A172 (cell line): ENCODE results near the gene GUK1. TPM values are rescaled to one million over a fixed set of nuclear protein-coding genes. Genes with fewer than 3 reads are reported as not detected.

Source experiments
- DNase-seq: peaks from one replicate; pipeline ENCODE4 v3.0.0-alpha.2; 2015; ENCODE audit warnings: low spot score
- total RNA-seq: library from RNA; depleted of rRNA; stranded (reverse); fragments of >200 nt; shearing (Covaris generic); gene quantifications from 2 replicates; pipeline ENCODE4 v1.2.3, GENCODE V29; 2014

Gene GUK1
- total RNA-seq, 1 experiment from 2014 or later, result 407 TPM

DNA sequence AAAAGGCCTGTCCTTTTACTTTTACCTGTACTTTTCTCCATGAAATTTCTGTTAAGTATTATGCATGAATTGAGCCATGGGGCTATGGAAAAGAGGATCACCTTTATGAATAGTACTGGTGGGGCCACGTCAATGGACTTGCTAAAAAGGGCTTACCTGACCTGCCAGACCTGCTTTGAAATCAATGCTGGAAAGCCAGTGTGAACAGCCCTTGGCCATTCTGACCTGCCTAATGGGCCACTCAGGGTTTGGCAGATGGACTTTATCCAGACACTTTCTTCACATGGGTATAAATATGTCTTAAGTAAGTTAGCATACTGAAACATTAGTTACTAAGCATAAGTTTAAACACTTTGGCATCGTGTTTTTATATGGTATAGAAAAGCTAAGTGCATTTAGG lies 8.3 kb upstream of the GUK1 start:
- DNase-seq, result no peak

DNA sequence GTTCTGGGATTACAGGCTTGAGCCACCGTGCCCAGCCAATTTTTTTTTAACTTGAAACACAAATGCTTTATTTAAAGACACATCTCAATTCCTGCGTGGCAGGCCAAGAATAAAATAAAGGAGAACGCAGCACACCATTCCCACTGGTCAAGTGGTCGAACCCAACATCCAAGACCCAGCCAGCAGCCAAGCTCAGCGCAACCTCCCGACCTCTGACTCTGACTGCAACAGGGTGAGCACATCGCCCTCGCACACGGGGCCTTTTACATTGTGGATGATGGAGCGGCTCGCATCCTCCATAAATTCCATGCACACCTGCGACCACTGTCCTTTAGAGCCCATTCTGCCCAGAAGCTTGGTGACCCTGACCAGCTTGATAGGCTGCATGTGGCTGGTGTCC lies 5.5 kb upstream of the GUK1 start:
- no peak for DNase-seq

DNA sequence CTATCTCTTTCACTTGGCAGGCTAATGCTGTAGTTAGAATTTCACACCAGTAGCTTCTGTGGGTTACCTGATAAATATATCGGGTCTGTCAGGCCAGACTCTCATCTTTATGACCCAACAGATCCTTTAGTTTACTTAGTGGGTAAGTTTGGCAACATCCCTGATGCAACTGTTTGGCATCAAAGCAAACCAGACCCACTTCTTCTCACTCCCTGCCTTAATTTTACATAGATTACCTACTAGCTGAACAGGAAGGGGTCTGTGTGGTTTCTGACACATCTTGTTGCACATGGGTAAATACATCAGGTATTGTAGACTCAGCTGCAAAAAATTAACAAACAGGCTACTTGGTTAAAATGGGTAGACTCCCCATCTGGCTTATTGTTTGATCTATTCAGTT lies 3.2 kb upstream of the GUK1 start:
- no peak for DNase-seq

DNA sequence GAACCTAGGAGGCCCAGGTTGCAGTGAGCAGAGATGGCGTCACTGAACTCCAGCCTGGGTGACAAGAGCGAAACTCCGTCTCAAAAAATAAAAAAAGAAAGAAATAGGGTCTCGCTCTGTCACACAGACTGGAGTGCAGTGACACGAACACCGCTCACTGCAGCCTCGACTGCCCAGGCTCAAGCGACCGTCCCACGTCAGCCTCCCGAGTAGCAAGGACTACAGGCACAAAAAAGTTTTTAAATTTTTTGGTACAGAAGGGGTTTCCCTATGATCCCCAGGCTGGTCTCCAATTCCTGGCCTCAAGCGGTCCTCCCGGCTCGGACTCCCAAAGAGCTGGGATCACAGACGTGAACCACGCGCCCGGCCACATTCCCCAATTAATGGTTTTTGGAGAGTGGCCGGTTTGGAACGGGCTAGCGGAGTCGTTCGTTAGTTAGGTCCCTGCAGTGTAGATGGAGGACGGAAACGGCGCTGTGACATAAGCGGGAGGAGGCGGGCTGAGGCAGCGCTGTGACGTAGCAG lies 611 bp upstream of the GUK1 start:
- no peak for DNase-seq

DNA sequence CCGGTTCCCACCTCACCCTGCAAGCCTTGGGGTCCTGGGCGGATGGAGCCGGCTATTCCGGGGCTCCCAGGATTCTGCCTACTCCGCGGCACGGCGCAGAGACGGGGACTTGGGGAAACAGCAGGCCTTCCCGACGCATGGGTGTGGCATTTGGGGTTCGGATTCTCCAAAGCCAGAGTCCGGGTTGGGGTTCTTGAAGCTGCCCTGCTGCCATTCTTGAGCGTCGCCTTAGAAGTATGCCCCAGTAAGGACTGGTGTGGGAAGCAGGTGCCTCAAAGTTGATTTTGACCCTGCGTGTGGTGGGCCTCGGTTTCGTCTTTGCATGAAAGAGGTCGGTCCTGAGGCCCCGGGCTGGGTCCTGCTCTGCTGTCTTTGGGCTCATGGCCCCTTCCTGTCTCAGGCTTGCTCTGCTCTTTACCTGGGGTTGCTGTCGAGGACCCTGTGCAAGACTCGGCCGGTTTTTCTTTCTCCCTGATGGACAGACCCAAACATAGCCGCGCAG lies 696 bp downstream of the GUK1 start:
- DNase-seq, result no peak

DNA sequence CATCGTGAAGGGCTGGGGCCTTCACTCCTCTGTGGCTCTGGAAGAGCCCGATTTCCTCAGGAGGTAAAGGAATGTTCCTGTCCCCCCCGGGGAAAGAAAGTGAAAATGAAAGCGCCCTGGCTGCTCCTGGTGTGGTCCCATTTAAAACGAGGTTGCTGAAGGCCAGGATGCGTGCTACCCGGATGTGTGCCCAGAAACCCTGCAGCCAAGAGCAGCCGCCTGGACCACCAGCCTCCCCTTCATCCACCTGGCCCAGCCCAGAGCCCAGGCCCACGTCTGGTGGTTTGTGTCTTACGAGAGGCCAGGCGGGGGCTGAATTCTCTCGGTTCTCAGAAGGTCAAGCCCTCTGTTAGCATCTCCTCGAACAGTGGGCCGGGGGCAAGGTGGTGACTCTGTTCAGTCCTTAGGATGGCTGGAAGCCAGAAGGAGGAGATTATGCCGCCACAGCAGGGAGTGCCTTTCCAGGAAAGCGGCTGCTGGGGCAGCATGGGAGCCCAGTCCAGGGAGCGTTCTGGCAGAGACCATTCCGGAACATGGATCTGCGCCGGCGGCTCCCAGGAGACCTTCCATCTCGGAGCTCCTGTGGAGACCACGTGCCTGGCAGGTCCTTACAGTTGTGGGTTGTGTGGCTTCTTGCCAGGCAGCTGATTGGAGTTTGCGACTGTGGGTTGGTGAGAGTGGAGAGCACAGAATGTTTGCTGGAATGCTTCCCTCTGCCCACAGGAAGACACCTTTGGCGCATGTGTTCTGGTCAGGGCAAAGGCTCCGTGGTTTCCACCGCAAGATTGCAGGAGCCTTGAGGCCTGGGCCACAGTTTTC lies 1.4 kb downstream of the GUK1 start:
- DNase-seq, result peak; percentile 90

DNA sequence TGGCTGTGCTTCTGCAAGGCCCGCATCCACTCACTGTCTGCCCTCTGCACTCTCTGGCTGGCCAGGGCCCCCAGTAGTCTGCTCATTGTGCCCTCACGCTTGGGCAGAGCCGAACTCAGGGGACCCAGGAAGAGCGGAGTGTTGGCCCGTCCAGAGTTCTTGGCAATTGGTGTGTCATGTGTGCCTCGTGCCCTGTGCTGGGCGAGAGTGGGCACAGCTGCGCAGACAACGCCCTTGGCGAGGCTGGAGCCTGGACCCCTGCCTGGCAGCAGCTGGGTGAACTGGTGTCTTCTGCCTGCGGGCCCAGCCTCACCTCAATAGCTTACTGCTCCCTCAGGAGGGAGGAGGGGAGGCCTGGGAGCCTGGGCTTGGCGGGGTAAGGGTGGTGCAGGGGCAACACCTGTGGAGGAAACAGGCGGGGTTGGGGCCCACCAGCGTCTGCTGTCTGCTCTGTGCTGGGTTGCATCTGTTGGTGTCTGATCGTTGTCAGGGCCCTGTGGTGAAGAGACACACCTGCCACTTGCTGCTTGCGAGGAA lies 2.1 kb downstream of the GUK1 start:
- no peak for DNase-seq

DNA sequence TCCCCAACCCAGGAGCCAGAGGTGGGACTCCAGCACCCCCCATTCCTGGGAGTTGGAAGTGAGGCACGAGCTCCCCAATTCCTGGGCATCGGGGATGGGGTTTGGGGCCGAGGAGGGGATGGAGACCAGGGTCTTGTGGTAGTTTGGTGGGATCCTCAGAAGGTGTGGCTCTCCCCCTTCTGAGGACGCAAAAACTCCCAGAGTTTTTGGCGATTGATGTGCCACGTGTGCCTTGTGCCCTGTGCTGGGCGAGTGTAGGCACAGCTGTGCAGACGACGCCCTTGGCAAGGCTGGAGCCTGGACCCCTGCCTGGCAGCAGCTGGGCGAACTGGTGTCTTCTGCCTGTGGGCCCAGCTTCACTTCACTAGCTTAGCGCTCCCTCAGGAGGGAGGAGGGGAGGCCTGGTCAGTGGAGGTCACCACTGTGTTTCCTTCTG lies 2.6 kb downstream of the GUK1 start:
- DNase-seq, result no peak

DNA sequence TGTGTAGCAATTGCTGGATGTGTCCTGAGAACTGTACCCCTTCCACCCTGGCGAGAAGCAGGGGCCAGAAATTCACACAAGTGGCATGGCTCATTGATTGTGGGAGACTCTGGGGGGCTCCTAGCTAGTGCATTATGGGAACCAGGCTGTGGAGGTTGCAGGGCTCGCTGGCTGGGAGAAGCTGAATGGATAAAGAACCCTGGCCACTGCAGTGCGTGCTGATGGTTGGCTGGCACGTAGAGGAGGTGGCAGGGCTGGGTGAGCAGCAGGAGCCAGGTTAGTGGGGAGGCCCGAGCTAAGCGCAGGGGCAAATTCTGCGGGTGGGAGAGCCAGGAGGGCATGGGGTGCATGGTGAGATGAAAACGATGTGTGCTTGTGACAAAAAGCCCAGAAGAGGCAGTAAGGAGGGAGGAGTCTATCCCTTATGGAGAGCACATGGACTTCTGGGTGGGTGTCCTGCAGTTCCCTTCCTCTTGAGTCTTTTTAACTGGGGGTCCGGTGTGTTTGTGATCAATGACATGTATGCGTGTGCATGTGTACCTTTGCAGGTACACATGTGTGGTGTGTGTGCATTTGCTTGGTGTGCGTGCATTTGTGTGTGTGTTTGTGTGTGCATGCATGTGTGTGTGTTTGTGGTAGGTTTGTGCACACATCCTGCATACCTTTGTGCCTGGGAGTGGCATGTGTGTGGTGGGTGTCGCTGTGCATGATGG lies 3.6 kb downstream of the GUK1 start:
- DNase-seq, result no peak

DNA sequence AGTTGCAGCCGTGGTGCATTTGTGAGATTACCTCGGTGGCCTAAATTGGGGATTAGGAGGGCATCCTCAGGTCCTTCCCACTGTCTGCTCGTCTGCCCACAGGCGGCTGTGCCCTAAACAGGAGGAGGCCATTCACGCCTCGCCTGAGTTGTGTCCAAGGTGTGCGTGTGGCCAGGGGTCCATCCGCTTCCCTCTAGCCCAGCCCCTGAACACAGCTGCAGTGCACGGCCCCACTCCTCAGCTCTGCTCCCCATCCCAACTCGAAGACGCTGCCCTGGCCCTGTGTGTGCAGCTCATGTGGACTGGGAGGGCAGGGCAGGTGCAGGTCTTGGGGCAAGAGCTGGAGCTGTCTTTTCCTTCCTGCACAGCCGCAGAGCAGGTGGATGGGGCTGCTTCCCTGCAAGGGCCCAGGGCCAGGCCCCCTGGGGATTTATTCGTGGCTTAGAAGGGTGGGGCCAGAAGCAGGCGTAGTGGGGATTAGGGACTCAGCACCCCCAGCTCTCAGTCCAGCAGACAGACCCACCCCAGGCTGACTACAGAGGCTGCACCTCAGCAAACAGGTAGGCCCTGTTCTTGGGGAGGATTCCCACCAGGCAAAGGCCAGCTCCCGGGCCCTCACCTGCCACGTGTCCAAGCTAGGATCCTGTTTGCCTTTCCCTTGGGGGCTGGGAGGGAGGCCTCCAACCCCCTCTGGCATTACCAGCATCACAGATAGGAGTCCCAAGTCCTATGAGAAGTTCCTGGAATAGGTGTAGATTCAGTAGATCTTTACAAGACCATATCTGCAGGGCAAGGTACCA lies 4.3 kb downstream of the GUK1 start:
- no peak for DNase-seq

DNA sequence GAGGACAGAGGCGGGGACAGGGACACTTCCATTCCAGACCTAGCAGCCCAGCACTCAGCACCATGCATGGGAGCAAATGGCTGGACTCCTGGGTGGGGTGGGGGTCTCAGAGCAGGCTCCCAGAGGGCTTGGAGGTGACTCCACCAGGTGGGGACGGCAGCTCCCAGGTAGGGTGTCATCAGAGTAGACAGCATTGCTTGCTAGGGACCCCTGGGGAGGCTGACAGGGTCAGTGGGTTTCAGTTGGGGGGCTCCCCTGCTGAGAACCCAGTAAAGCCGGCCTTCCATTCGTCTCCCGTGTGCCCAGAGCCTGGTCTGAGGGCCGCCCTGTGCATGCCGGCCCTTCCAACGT lies 4.9 kb downstream of the GUK1 start:
- DNase-seq, result no peak

DNA sequence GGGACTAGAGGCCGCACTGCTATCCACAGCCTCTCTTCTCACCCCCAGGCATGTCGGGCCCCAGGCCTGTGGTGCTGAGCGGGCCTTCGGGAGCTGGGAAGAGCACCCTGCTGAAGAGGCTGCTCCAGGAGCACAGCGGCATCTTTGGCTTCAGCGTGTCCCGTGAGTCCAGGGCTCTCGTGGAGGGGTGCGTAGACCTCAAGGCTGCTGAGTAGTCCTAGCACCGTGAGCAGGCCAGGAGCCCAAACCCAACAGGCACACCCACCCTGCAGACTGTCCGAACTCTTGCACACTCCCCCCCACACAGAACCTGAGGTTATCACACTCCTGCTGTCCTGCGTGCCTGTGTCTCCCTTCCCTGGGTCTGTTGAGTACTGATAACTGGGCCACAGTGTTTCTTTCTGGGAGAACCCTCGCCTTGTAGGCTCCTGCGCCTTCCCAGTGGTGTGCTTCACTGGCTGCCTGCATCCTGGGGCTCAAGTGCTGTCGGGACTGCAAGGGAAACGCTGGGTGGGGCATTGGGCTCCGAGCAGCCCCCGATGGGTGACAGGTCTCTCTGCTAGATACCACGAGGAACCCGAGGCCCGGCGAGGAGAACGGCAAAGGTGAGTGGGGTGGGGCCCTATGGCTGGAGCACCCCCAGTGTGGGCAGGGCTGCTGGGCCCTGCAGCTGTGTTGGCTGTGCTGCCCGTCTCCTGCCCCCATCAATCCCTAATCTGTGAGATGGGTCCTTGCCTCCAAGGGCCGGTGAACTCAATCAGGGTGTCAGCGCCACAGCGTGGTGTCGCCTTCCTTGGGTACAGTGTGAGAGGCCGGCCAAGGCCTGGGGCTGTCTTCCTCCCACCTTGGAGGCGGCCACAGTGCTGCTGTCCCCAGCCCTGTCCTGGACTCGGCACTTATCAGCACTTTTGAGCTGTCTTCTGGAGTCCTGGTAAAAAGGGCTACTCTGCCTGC lies 5.7 kb downstream of the GUK1 start:
- no peak for DNase-seq

DNA sequence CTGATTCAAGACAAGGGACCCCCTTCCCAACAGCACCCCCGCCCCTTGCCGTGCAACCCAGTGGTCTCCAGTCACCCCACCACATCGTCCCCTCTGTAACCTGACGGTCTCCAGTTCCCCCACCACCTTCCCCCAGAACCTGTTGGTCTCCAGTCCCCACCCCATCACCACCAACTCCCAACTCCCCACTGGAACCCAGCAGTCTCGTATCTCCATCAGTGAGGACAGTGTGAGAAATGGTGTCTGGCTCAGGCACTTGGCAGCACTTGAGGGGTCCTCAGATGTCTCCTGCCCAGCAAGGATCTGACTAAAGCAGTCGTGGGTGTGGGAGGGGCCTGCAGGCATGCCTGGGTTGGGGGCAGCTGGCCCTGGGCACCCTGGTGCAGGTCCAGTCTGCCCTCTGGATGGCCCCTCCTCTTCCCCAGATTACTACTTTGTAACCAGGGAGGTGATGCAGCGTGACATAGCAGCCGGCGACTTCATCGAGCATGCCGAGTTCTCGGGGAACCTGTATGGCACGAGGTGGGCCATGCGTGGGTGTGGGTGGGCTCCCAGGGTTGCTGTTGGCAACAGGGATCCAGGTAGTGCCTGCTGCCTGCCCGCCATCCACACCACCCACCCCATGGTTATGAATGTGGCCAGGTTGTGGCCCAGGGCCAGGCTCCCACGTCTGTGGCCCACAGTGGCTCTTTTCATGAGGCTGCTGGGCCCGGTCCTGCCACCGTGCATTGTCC lies 6.5 kb downstream of the GUK1 start:
- DNase-seq, result no peak

DNA sequence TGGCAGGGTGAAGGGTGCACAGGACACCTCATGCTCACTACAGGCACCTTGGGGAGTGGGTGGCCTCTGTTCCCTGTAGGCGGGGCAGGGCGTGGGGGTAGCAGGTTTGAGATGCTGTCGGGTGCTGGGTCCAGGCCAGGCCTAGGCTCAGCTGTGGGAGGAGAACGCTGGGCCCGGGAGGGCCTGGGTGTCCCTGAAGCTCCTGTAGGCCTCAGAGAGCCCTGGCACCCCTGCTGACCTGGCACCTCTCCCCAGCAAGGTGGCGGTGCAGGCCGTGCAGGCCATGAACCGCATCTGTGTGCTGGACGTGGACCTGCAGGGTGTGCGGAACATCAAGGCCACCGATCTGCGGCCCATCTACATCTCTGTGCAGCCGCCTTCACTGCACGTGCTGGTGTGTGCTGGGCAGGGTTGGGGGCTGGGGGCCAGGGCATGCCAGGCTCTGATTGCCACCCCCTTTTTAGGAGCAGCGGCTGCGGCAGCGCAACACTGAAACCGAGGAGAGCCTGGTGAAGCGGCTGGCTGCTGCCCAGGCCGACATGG lies 7.1 kb downstream of the GUK1 start:
- DNase-seq, result no peak

DNA sequence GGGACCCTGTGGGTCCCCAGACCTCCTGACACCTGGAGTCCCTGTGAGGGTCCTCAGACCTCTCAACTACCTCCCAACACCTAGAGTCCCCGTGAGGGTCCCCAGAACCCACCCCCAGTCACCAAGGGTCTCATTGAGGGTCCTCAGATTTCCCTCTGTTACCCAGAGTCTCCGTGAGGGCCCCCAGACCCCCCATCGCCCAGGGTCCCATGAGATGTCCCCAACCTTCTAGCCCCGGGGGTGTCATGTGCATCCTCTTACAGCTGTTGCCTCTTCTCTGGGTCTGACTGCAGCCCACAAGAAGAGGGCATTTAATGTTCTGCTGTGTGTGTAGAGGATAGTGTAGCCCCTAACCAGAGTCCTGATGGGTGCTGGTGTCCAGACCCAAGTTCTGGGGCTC lies 7.7 kb downstream of the GUK1 start:
- DNase-seq, result no peak

DNA sequence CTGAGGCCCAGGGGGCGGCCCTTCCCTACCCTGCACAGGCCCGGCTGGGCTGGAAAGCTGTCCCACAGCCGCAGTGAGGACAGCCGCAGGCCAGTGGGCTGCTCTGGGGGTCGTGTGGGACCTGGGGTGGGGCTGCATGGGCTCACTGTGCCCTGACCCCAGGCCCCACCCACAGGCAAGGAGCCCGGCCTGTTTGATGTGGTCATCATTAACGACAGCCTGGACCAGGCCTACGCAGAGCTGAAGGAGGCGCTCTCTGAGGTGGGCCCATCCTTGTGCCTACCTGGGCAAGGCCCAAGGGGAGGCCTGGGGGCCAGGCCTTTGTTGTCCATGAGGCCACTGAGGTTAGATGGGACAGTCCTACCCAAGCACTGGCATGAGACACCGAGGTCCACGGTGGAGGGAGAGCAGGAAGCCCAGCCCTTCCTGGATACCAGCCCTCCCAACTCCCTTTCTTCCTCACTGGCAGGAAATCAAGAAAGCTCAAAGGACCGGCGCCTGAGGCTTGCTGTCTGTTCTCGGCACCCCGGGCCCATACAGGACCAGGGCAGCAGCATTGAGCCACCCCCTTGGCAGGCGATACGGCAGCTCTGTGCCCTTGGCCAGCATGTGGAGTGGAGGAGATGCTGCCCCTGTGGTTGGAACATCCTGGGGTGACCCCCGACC lies 8.2 kb downstream of the GUK1 start:
- peak; percentile 53 for DNase-seq

DNA sequence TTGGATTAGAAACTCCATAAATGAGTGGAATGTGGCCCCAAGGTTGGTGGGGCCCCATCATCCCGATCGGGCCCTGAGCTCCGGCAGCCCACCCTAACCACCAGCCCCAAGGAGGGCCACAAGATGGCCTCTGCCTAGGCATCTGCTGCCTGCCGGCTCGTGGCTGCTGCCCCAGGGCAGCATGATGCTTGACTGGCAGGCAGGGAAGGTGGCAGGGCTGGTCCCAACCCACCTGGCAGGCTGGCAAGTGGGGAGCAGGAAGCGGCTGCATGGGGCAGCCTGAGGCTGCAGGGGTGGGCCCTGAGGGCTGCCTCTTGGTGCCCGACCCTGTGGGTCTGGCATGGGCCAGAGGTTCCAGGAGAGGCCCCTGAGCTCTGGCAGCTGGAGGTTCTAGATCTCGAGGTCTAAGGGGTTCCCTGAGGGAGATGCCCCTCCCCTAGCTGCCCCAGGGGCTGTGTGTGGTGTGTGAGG lies 8.9 kb downstream of the GUK1 start:
- no peak for DNase-seq

DNA sequence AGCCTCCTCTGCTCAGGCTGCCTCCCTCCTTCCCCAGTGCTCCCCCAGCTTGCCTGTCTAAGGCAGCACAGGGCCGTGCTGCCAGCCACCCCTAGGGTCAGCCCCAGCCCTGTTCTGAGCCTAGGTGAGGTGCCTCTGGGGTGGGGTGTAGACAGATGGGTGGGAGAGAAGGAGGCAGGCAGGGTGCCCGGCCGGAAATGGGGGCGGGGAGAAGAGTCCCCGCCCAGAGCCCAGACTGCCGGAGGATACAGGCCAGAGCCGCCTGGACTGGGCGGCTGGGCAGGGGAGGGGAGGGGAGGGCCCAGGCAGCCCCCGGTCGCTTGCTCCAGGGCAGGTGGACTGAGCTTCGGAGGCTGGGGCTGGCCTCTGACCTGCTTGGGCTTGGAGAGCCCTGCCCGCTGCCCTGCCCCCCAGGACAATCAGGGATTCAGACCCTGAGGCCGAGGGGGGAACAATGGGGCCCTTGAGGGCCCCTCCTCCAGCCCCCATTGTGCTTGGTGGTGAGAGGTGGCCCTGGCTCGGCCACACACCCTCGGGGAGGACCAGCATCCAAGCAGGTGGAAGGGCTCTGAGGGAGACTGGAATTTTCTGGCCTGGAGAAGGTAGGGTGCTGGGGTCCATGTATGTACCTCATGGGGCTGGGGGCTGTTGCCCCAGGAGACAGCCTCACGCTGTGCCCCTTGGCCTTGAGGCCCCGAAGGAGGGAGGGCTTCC lies 9.5 kb downstream of the GUK1 start, which contains the start of gene GJC2:
Gene GJC2 (plus strand): TSS at position 525 of the 714 bp plus-strand sequence. CDS start 7,829 bp downstream, outside the sequence.
- DNase-seq, result peak; percentile 89
